HL-60/S4 treated with phorbol 12-myristate 13-acetate at 8.2 ng/mL for 4 days and 3 days (cell line): ENCODE results near the gene FHAD1.

Source experiments
- in situ Hi-C: fragments of 300-500 bp; cut with MboI; formaldehyde crosslinking; loops from 2 replicates; pipeline ENCODE4 v1.15.0; 2022; ENCODE audit warnings: low sequenced_read_pairs

FHAD1 gene

DNA sequence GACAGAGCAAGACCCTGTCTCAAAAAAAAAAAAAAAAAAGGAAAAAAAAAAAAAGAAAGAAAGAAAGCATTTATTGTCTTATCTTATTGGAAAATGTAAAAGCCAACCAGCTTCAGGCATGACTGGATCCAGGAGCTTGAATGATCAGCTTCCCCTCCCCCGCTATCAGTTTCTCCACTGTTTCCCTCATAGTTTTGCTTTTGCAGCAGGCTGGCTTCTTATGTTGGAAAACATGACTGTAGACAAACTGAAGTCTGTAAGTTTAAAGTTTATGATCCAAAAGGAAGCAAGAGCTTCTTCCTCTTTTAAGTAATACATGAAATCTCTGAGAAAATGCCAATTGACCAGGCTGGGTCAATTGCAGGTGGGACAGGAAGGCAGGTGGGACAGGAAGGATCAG lies 52.2 kb downstream of the FHAD1 start:
- in situ Hi-C loops, result no loop called here

DNA sequence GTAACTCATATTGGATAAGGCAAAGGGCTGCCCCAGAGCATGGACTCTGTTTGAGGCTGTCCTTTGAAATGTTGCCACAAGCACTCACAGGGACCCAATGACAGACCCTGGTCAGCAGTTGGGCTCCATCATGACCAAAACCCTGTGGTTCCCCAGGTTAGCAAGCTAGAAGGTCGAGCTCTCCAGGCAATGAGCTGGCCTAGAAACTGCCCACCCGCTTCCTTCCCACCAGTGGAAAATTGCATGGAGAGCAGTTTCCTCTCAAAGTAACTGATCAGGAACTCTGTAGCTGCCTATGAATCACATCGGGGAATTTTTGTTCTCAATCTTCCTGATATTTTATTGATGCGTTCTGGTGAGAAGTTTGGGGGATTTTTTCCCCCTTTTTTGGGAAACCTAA lies 52.8 kb downstream of the FHAD1 start:
- in situ Hi-C loops, result loop anchor here (10.0 kb wide), 1 partner anchor 175 kb away; no protein-coding TSS in a partner anchor

DNA sequence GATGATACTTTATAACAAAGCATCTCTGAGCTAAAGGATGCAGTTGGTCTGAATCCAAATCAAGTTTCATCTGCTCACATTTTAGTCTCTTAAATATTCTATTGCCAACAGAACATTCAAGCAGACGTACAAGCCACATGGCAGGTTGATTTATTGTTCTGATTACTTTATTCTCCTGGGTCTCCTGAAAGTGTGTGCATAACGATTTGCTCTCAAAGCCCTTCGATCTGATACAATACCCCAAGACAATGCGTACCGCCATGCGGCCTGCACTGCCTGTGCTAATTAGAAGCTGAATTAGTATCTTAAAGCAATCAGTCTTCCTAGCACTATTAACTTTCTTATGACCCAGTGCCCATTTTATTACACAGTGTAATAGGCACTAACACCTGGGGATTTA lies 56.9 kb downstream of the FHAD1 start:
- in situ Hi-C loops, result loop anchor here (10.0 kb wide), 1 partner anchor 179 kb away; no protein-coding TSS in a partner anchor

DNA sequence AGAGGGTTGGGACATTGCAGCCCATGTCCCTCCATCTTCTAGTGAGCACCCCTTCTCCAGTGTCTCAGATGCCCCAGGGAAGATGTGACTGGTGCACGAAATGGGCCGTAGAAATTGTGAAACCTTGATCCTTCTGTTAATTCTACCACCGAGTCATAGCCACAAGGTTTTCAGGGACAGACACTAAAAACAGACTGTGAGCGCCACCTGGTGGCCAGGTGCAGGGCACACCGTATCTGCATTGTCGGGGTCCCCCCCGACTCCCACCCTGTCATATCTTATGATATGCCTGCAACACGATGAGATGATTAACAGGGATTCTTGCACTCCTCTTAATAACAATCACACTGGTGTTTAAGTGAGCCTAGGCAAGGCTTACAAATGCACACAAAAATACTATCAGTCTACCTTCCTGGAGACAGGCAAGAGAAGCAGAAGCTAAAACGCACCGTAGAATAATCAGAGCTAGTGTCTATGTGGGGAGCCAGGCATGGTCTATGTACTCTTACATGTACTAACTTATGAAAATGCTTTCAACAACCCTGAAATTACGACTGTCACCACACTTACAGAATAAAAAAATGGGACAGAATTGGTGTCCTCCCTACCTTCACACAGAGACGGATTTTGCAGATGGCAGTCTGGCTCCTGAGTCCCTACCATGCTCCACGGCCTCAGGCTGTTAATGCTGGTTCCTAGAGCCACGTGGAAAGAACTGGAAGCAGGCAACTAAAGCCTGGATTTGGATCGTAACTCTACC lies 57.9 kb downstream of the FHAD1 start:
- in situ Hi-C loops, result loop anchor here (10.0 kb wide), 1 partner anchor 180 kb away; no protein-coding TSS in a partner anchor

GRCh38 chr1:15305468-15305770 lies 58.4 kb downstream of the FHAD1 start:
- in situ Hi-C loops, result loop anchor here (10.0 kb wide), 1 partner anchor 181 kb away; no protein-coding TSS in a partner anchor

DNA sequence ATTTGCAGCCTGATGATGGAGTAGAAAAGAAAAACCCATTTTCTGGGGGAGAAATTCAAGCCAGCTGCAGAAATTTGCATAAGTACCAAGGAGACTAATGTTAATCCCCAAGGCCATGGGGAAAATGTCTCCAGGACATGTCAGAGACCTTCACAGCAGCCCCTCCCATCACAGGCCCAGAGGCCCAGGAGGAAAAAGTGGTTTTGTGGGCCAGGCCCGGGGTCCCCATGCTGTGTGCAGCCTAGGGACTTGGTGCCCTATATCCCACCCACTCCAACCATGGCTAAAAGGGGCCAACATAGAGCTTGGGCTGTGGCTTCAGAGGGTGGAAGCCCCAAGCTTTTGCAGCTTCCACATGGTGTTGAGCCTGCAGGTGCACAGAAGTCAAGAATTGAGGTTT lies 59.3 kb downstream of the FHAD1 start:
- in situ Hi-C loops, result loop anchor here (10.0 kb wide), 1 partner anchor 182 kb away; no protein-coding TSS in a partner anchor

- in situ Hi-C loops, result loop anchor here (10.0 kb wide), 1 partner anchor 183 kb away; no protein-coding TSS in a partner anchor
Observed at GRCh38 chr1:15308135-15308534, 61.1 kb downstream of the FHAD1 start.

DNA sequence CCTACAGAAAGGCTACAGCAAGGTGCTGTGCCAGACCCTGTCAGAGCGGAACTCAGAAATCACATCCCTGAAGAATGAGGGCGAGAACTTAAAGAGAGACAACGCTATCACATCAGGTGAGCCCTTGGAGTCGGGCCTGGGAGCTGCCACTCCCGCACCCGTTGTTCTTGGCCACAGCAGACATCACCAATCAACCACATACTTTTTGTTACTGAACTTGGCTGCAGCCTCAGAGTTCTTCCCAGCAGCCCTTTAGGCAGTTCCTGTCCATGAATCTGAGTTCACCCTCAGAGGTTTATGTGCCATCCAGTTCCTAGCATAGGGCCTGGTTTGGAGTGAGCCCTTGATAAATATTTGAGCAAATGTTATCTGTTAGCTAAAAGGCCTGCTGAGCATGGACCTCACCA lies 61.6 kb downstream of the FHAD1 start:
- in situ Hi-C loops, result loop anchor here (10.0 kb wide), 1 partner anchor 184 kb away; no protein-coding TSS in a partner anchor

GRCh38 chr1:15309687-15310086 lies 62.7 kb downstream of the FHAD1 start:
- in situ Hi-C loops, result loop anchor here (10.0 kb wide), 1 partner anchor 185 kb away; no protein-coding TSS in a partner anchor

DNA sequence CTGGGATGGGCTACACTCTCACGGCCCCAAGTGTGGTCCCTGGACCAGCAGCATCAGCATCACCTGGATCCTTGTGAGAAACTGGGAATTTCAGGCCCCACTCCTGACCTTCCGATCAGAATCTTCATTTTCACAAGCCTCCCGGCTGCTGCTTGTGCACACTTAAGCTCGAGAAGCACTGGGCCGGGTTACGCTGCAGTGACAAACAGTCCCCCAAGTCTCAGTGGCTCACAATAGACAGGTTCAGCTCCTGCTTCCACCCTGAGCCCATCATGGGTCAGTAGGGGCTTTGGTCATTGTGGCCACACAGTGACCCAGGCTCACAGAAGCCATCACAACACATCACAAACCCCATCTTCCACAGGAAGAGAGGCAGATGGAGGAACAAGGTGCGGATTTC lies 63.5 kb downstream of the FHAD1 start:
- in situ Hi-C loops, result no loop called here

DNA sequence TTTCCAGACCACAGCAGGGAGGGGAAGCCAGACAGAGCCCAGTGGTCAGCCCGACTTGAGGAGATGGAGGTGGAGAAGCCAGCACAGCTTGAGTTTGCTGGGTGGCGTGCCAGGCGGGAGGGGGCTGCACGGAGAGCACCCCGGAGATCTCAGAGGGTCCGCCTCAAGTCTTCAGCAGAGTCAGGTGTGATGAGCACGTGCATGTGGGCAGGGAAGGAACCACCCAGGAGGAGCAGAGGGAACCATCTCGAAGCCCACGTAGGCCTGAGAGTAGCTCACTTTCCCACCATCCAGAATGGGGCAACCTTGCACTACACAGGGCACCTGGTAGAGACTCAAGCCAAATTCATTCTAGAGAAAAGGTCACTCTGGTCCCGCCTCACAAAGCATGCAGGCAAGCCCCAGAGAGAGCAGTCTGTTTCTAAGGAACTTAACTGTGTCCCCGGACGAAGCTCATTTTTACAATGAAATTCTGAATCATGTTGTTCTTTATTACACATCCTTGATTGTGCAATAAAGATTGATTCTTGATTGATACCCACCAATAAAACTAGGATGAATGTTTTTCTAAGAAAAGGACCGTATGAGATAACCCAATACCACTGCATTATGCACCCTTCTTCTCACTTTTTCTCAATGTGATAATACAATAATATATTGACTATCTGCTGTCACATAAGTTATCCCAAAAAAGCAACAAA lies 64.2 kb downstream of the FHAD1 start:
- in situ Hi-C loops, result no loop called here

- in situ Hi-C loops, result no loop called here
Observed at GRCh38 chr1:15311880-15312279, 64.9 kb downstream of the FHAD1 start.

GRCh38 chr1:15312626-15313411 lies 65.8 kb downstream of the FHAD1 start:
- in situ Hi-C loops, result no loop called here

GRCh38 chr1:15314328-15315281 lies 67.6 kb downstream of the FHAD1 start:
- in situ Hi-C loops, result no loop called here

DNA sequence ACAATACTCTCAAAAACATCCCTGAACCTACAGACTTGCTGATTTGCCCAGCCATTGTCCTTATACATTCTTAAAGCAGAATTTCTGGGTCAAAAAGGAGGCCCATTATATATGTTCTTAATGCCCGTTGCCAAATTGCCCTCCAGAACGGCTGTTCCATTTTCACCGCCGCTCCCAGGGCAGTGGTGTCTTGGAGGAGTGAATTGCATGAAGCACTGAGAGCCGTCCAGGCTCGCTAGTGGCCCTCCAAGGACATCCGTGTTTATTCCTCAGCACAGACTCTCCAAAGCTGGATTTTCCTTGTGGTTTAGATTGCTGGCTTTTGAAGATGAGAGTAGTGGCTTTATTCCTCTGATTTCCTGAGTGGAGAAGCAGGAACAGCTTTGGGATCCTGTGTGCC lies 68.8 kb downstream of the FHAD1 start:
- in situ Hi-C loops, result no loop called here

GRCh38 chr1:15316510-15316909 lies 69.5 kb downstream of the FHAD1 start:
- in situ Hi-C loops, result no loop called here

DNA sequence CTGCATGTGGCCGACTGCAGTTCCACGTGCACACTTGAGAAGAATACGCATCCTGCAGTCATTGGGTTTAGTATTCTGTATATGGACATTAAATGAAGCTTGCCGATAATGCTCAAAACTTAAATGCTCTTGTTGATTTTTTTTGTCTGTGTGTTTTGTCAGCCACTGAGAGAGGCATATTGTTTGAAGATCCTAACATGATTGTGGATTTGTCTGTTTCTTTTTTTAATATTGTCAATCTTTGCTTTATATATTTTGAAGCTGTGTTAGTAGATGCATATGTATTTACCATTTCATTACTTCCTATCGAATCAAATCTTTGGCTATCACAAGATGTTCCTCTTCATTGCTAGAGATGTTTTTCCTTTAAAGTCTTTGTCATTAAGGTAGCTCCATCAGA lies 73.2 kb downstream of the FHAD1 start:
- in situ Hi-C loops, result no loop called here

DNA sequence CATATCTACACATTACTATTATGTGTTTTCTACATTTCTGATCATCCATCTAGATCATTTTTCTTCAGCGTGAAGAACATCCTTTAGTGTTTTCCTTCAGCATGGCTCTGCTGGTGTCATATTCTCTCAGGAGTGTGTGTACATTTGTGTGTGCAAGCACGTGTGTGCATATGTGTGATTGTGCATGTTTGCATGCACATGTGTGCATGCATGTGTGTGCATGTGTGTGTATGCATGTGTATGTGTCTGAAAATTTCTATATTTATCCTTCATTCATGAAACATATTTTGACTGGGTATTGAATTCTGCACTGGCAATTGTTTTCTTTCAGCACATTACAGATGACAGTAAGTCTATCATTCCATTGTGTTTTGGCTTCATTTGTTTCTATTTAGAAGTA lies 74.6 kb downstream of the FHAD1 start:
- in situ Hi-C loops, result no loop called here

- in situ Hi-C loops, result no loop called here
Observed at GRCh38 chr1:15322648-15323350, 75.8 kb downstream of the FHAD1 start.
